H1 (cell line): ENCODE results near the gene UGT1A6.

Experiments
- CBX8 ChIP-seq: fragments of 300-800, 300-1000 bp; sonication (generic); IDR thresholded peaks from 2 replicates; pipeline ENCODE4 v1.7.1; 2016; ENCODE audit warnings: low read depth, low read length, borderline replicate concordance
- EZH2 ChIP-seq: fragments of 200-600 bp; sonication (generic); IDR thresholded peaks from 2 replicates; pipeline ENCODE4 v1.7.1; 2012; ENCODE audit warnings: low read depth, mild to moderate bottlenecking, moderate library complexity, low read length, inconsistent platforms; ENCODE audit not compliant: severe bottlenecking
- KDM5A ChIP-seq: fragments of 200-600 bp; IDR thresholded peaks from 2 replicates; pipeline ENCODE4 v1.7.1; 2012; ENCODE audit warnings: mild to moderate bottlenecking, low read length, inconsistent platforms, mixed read lengths
- MAFK ChIP-seq: IDR thresholded peaks from 2 replicates; pipeline ENCODE4 v1.6.1; 2012; ENCODE audit warnings: low read depth, mild to moderate bottlenecking, improper control_type of control experiment, low read length
- POLR2AphosphoS5 ChIP-seq: IDR thresholded peaks from 2 replicates; pipeline ENCODE4 v1.6.1; 2011; ENCODE audit warnings: low read depth, low read length
- RAD21 ChIP-seq, 2 experiments: IDR thresholded peaks in 1 of 2; conservative IDR thresholded peaks in 1 of 2; 2 replicates each; pipeline ENCODE4 v1.6.1; 2011; ENCODE audit warnings: low read depth in 2 of 2, low read length in 2 of 2, improper control_type of control experiment in 1 of 2, inconsistent platforms in 1 of 2, mild to moderate bottlenecking in 1 of 2, moderate library complexity in 1 of 2
- RBBP5 ChIP-seq: IDR thresholded peaks from 2 replicates; pipeline ENCODE4 v1.7.1; 2012; ENCODE audit warnings: low read depth, mild to moderate bottlenecking, inconsistent platforms, low read length, moderate library complexity, borderline replicate concordance
- SIX5 ChIP-seq: IDR thresholded peaks from 2 replicates; pipeline ENCODE4 v1.6.1; 2011; ENCODE audit warnings: mild to moderate bottlenecking, low read depth, low read length
- SRF ChIP-seq: IDR thresholded peaks from 2 replicates; pipeline ENCODE4 v1.6.1; 2011; ENCODE audit warnings: mild to moderate bottlenecking, low read depth, low read length, moderate library complexity
- YY1 ChIP-seq: IDR thresholded peaks from 2 replicates; pipeline ENCODE4 v1.6.1; 2011; ENCODE audit warnings: low read depth, mild to moderate bottlenecking, low read length
- ZNF274 ChIP-seq: IDR thresholded peaks from 2 replicates; pipeline ENCODE4 v1.7.0; 2012; ENCODE audit warnings: low read length, borderline replicate concordance; ENCODE audit errors: extremely low read depth
- TF ChIP-seq, protein P1 (sequence below), 3 experiments: IDR thresholded peaks; 1 replicate in 2 of 3; 2 replicates in 1 of 3; pipeline versions ENCODE4 v1.5.1 to v1.6.1; 2011; ENCODE audit warnings: low read length in 3 of 3, mild to moderate bottlenecking in 3 of 3, inconsistent platforms in 2 of 3, low read depth in 1 of 3, moderate library complexity in 1 of 3; ENCODE audit not compliant: insufficient read depth in 1 of 3; ENCODE audit errors: control extremely low read depth in 1 of 3
- TF ChIP-seq, protein P2 (sequence below): IDR thresholded peaks from 2 replicates; pipeline ENCODE4 v1.6.1; 2012; ENCODE audit warnings: inconsistent platforms

GRCh38 chr2:233789554-233789953 is 96.9 kb downstream of the UGT1A6 start:
- TF ChIP-seq YY1 (no peak), RBBP5 (no peak), POLR2AphosphoS5 (no peak), CBX8 (no peak), ZNF274 (no peak), SRF (no peak), EZH2 (no peak), RAD21 (IDR thresholded peaks at IDR 0.05 in 1 of 2, conservative IDR thresholded peaks at IDR 0.05 in 1 of 2; ENCODE audit: low read depth in 2 of 2, low read length in 2 of 2) (no peak), KDM5A (no peak), MAFK (no peak), SIX5 (no peak)
- TF ChIP-seq, protein P1, sequence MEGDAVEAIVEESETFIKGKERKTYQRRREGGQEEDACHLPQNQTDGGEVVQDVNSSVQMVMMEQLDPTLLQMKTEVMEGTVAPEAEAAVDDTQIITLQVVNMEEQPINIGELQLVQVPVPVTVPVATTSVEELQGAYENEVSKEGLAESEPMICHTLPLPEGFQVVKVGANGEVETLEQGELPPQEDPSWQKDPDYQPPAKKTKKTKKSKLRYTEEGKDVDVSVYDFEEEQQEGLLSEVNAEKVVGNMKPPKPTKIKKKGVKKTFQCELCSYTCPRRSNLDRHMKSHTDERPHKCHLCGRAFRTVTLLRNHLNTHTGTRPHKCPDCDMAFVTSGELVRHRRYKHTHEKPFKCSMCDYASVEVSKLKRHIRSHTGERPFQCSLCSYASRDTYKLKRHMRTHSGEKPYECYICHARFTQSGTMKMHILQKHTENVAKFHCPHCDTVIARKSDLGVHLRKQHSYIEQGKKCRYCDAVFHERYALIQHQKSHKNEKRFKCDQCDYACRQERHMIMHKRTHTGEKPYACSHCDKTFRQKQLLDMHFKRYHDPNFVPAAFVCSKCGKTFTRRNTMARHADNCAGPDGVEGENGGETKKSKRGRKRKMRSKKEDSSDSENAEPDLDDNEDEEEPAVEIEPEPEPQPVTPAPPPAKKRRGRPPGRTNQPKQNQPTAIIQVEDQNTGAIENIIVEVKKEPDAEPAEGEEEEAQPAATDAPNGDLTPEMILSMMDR (IDR thresholded peaks at IDR 0.05; ENCODE audit: control extremely low read depth in 1 of 3, insufficient read depth in 1 of 3, low read depth in 1 of 3, low read length in 3 of 3) = no peak
- TF ChIP-seq, protein P2, sequence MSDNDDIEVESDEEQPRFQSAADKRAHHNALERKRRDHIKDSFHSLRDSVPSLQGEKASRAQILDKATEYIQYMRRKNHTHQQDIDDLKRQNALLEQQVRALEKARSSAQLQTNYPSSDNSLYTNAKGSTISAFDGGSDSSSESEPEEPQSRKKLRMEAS = no peak
